IMR-90 (cell line): Measurements from ENCODE around the gene CEL. TPM values are rescaled to one million over a fixed set of nuclear protein-coding genes. Genes with fewer than 3 reads are reported as not detected.

Experiments used
- ATAC-seq: fragments of 200-7000 bp; cut with Tn5 transposase; 2 replicates; pipeline ENCODE4 v1.9.1; 2020; ENCODE audit warnings: low read depth, mild to moderate bottlenecking, moderate library complexity
- BruUV-seq: library from RNA; stranded (reverse); fragments of 400-500 nt; replicated peaks from 2 replicates; lab custom pipeline; 2021; lab: Mats Ljungman, UMichigan
- CTCF ChIA-PET: fragments of 300-600 bp; formaldehyde crosslinking; extraction: SDS; loops from one replicate; lab custom pipeline; 2021; ENCODE audit warnings: antibody characterized with exemption; lab: Yijun Ruan, JAX
- POLR2A ChIA-PET: fragments of 300-600 bp; sonication (Branson Sonifier 250); formaldehyde crosslinking; loops from one replicate; lab custom pipeline; 2022; ENCODE audit warnings: antibody characterized with exemption; ENCODE audit not compliant: unreplicated experiment; lab: Charles Lee
- DNase-seq: peaks from one replicate; pipeline ENCODE4 v3.0.0; 2013
- H2AFZ ChIP-seq: replicated peaks from 2 replicates; pipeline ENCODE3; 2013; ENCODE audit warnings: low read length, mild to moderate bottlenecking; ENCODE audit not compliant: poor library complexity
- H2AK5ac ChIP-seq: 2 replicates; pipeline ENCODE4 v1.6.1; 2013; ENCODE audit warnings: low read depth, low read length, inconsistent platforms
- H2AK9ac ChIP-seq: replicated peaks from 2 replicates; pipeline ENCODE3; 2013; ENCODE audit warnings: mild to moderate bottlenecking, low read depth, low read length, moderate library complexity; ENCODE audit not compliant: poor library complexity
- H2BK120ac ChIP-seq: 2 replicates; pipeline ENCODE4 v1.6.1; 2013; ENCODE audit warnings: low read depth, low read length, inconsistent platforms
- H2BK15ac ChIP-seq: 3 replicates; pipeline ENCODE4 v1.6.1; 2013; ENCODE audit warnings: low read depth, low read length, inconsistent platforms
- H2BK20ac ChIP-seq: 2 replicates; pipeline ENCODE4 v1.6.1; 2013; ENCODE audit warnings: low read depth, mild to moderate bottlenecking, inconsistent platforms, low read length, moderate library complexity
- H2BK5ac ChIP-seq: 2 replicates; pipeline ENCODE4 v1.6.1; 2013; ENCODE audit warnings: mild to moderate bottlenecking, low read depth, low read length, inconsistent platforms; ENCODE audit not compliant: poor library complexity, severe bottlenecking
- H3K14ac ChIP-seq: replicated peaks from 2 replicates; pipeline ENCODE4 v1.6.1; 2013; ENCODE audit warnings: low read depth, low read length, inconsistent platforms
- H3K18ac ChIP-seq: 2 replicates; pipeline ENCODE4 v1.6.1; 2013; ENCODE audit warnings: low read depth, low read length, control low read depth
- H3K23ac ChIP-seq: 2 replicates; pipeline ENCODE4 v1.6.1; 2013; ENCODE audit warnings: low read depth, low read length, inconsistent platforms
- H3K27ac ChIP-seq: 2 replicates; pipeline ENCODE4 v1.5.1; 2013; ENCODE audit warnings: mild to moderate bottlenecking, control low read depth, low read length; ENCODE audit not compliant: insufficient read depth
- H3K27me3 ChIP-seq: 2 replicates; pipeline ENCODE4 v1.6.1; 2013; ENCODE audit warnings: low read length; ENCODE audit not compliant: control insufficient read depth, insufficient read depth
- H3K36me3 ChIP-seq: 2 replicates; pipeline ENCODE4 v1.6.1; 2013; ENCODE audit warnings: low read length, mixed read lengths; ENCODE audit not compliant: control insufficient read depth, insufficient read depth
- H3K4ac ChIP-seq: 2 replicates; pipeline ENCODE4 v1.6.1; 2013; ENCODE audit warnings: low read depth, low read length, inconsistent platforms
- H3K4me1 ChIP-seq: 2 replicates; pipeline ENCODE4 v1.6.1; 2013; ENCODE audit warnings: low read length, mixed read lengths; ENCODE audit not compliant: control insufficient read depth, insufficient read depth
- H3K4me2 ChIP-seq: 2 replicates; pipeline ENCODE4 v1.6.1; 2013; ENCODE audit warnings: low read depth, mild to moderate bottlenecking, control low read depth, low read length, moderate library complexity
- H3K4me3 ChIP-seq: 2 replicates; pipeline ENCODE4 v1.5.1; 2013; ENCODE audit warnings: low read depth, mild to moderate bottlenecking, control low read depth, low read length, moderate library complexity; ENCODE audit not compliant: insufficient read depth
- H3K56ac ChIP-seq: 2 replicates; pipeline ENCODE4 v1.6.1; 2013; ENCODE audit warnings: low read length, inconsistent platforms; ENCODE audit not compliant: insufficient read depth; ENCODE audit errors: extremely low read depth
- H3K79me1 ChIP-seq, 2 experiments: 2 replicates each; pipeline ENCODE4 v1.6.1; 2013; ENCODE audit warnings: low read length in 2 of 2, inconsistent platforms in 1 of 2, low read depth in 1 of 2
- H3K9ac ChIP-seq: 2 replicates; pipeline ENCODE4 v1.6.1; 2013; ENCODE audit warnings: low read depth, low read length, control low read depth
- H3K9me1 ChIP-seq: 2 replicates; pipeline ENCODE4 v1.6.1; 2013; ENCODE audit warnings: low read length, inconsistent platforms; ENCODE audit not compliant: insufficient read depth
- H3K9me3 ChIP-seq: 2 replicates; pipeline ENCODE4 v1.6.1; 2013; ENCODE audit warnings: low read length; ENCODE audit not compliant: control insufficient read depth, insufficient read depth
- H4K20me1 ChIP-seq: 2 replicates; pipeline ENCODE4 v1.6.1; 2013; ENCODE audit warnings: low read length, inconsistent platforms; ENCODE audit not compliant: insufficient read depth
- H4K5ac ChIP-seq: 2 replicates; pipeline ENCODE4 v1.6.1; 2013; ENCODE audit warnings: mild to moderate bottlenecking, low read depth, low read length, control low read depth
- H4K8ac ChIP-seq, 2 experiments: 2 replicates each; pipeline ENCODE4 v1.6.1; 2013; ENCODE audit warnings: low read depth in 2 of 2, low read length in 2 of 2, control low read depth in 1 of 2, inconsistent platforms in 1 of 2
- H4K91ac ChIP-seq: 2 replicates; pipeline ENCODE4 v1.6.1; 2013; ENCODE audit warnings: low read depth, low read length, inconsistent platforms; ENCODE audit not compliant: insufficient read depth
- BHLHE40 ChIP-seq: fragments of 150-350 bp; IDR thresholded peaks from 2 replicates; pipeline ENCODE4 v1.6.1; 2016; ENCODE audit warnings: mild to moderate bottlenecking, low read depth, low read length
- CEBPB ChIP-seq: IDR thresholded peaks from 2 replicates; pipeline ENCODE4 v1.6.1; 2012; ENCODE audit warnings: low read depth, low read length, improper control_type of control experiment
- CHD1 ChIP-seq: IDR thresholded peaks from 2 replicates; pipeline ENCODE4 v1.6.1; 2012; ENCODE audit warnings: low read depth, low read length, improper control_type of control experiment
- CTCF ChIP-seq: conservative IDR thresholded peaks from 2 replicates; pipeline ENCODE4 v1.5.1; 2012; ENCODE audit warnings: mild to moderate bottlenecking, low read depth, low read length, improper control_type of control experiment
- ELK1 ChIP-seq: fragments of 150-350 bp; IDR thresholded peaks from 2 replicates; pipeline ENCODE4 v1.6.1; 2016; ENCODE audit warnings: low read depth, mild to moderate bottlenecking, low read length, moderate library complexity, borderline replicate concordance
- FOS ChIP-seq: fragments of 150-350 bp; IDR thresholded peaks from 2 replicates; pipeline ENCODE4 v1.6.1; 2016; ENCODE audit warnings: low read depth, low read length
- MAZ ChIP-seq: IDR thresholded peaks from 2 replicates; pipeline ENCODE4 v1.6.1; 2012; ENCODE audit warnings: low read depth, mild to moderate bottlenecking, low read length, improper control_type of control experiment, moderate library complexity, borderline replicate concordance
- MXI1 ChIP-seq: IDR thresholded peaks from 2 replicates; pipeline ENCODE4 v1.6.1; 2012; ENCODE audit warnings: low read depth, mild to moderate bottlenecking, low read length, moderate library complexity, borderline replicate concordance
- NFE2L2 ChIP-seq: fragments of 150-350 bp; IDR thresholded peaks from 2 replicates; pipeline ENCODE4 v1.6.1; 2016; ENCODE audit warnings: low read depth, mild to moderate bottlenecking, low read length
- POLR2A ChIP-seq: IDR thresholded peaks from 2 replicates; pipeline ENCODE4 v1.6.1; 2012; ENCODE audit warnings: mild to moderate bottlenecking, low read depth, low read length
- RAD21 ChIP-seq: IDR thresholded peaks from 2 replicates; pipeline ENCODE4 v1.6.1; 2012; ENCODE audit warnings: low read length, improper control_type of control experiment
- RCOR1 ChIP-seq: IDR thresholded peaks from 2 replicates; pipeline ENCODE4 v1.6.1; 2012; ENCODE audit warnings: mild to moderate bottlenecking, low read length, improper control_type of control experiment; ENCODE audit not compliant: insufficient replicate concordance
- SMC3 ChIP-seq: fragments of 150-350 bp; IDR thresholded peaks from 2 replicates; pipeline ENCODE4 v1.6.1; 2016; ENCODE audit warnings: low read depth, mild to moderate bottlenecking, antibody characterized with exemption, low read length, moderate library complexity
- USF2 ChIP-seq: fragments of 150-350 bp; IDR thresholded peaks from 2 replicates; pipeline ENCODE4 v1.6.1; 2017; ENCODE audit warnings: mild to moderate bottlenecking, antibody characterized with exemption, low read length, low read depth
- WGBS, 2 experiments: methylation state at CpG; one replicate each; pipeline versions ENCODE4 v1.1.5 to v1.1.7; 2013; ENCODE audit warnings: missing lambda C conversion rate in 2 of 2; ENCODE audit not compliant: insufficient read length in 1 of 2; ENCODE audit errors: extremely low coverage in 2 of 2; 5-methylcytosine and 5-hydroxymethylcytosine counted together
- dilution Hi-C: fragments of 300-500 bp; cut with HindIII; formaldehyde crosslinking; loops from one replicate; pipeline ENCODE4 v1.14.3; 2018; ENCODE audit warnings: low sequenced_read_pairs; ENCODE audit not compliant: unreplicated experiment
- in situ Hi-C: fragments of 300-500 bp; cut with MboI; formaldehyde crosslinking; loops from 3 replicates; pipeline ENCODE4 v1.14.3; 2019; ENCODE audit warnings: low sequenced_read_pairs, inconsistent platforms, mixed read lengths
- intact Hi-C: fragments of 100-400 bp; cut with micrococcal nuclease; formaldehyde crosslinking; loops from 2 replicates; pipeline ENCODE4 v1.10.0; 2022
- polyA plus RNA-seq, 3 experiments: library from polyadenylated mRNA; depleted of rRNA; stranded (reverse); fragments of >200 nt; gene quantifications; 2 replicates each; pipeline ENCODE4 v1.2.3, GENCODE V29; 2012; ENCODE audit warnings: low replicate concordance in 1 of 3
- total RNA-seq: library from RNA; depleted of rRNA; stranded (reverse); fragments of >200 nt; gene quantifications from 2 replicates; pipeline ENCODE4 v1.2.3, GENCODE V29; 2012

Gene CEL
- total and polyA plus RNA-seq, 2 of the 4 experiments (the other 2 are of a cell fraction), result under 0.01 to 0.75 TPM

GRCh38 chr9:133118568-133118967 lies 56.8 kb downstream of the CEL start:
- H4K20me1 ChIP-seq, result peaks cover 67% of the 10 kb centered on the region
- H3K9me3 ChIP-seq, result no peaks in the 10 kb centered on the region
- ATAC-seq (no peak), DNase-seq (no peak)
- peaks cover 30% of the 10 kb centered on the region for H3K4me1 ChIP-seq
- CTCF ChIA-PET, result interaction anchor here (0.5 to 1.6 kb wide), 3 partner anchors 17 to 330 kb away, joined by 3 to 5 read pairs (median 4); no protein-coding TSS in a partner anchor
- H3K4me3 ChIP-seq, result no peak overlapping the region
- no peak overlapping the region for H3K4ac ChIP-seq
- no peak overlapping the region; the same call in 1 of the 2 replicates for H2AK5ac ChIP-seq
- no TSS peak for BruUV-seq
- no peak overlapping the region for H3K9ac ChIP-seq
- H3K27me3 ChIP-seq, result no peaks in the 10 kb centered on the region
- no peak overlapping the region for H3K56ac ChIP-seq
- intact Hi-C loops, result no loop called here
- H2BK120ac ChIP-seq, result no peak overlapping the region
- no peak overlapping the region for H4K91ac ChIP-seq
- no peak overlapping the region for H2BK20ac ChIP-seq
- H3K14ac ChIP-seq, result no peak overlapping the region
- TF ChIP-seq CTCF, result no peak
- TF ChIP-seq BHLHE40, result no peak
- no peak for TF ChIP-seq MXI1
- no peak for TF ChIP-seq CHD1
- no peak for TF ChIP-seq USF2
- no peak for TF ChIP-seq CEBPB
- TF ChIP-seq FOS, result no peak
- TF ChIP-seq MAZ, result no peak
- no peak for TF ChIP-seq ELK1
- no peak for TF ChIP-seq NFE2L2
- no peak for TF ChIP-seq SMC3
- TF ChIP-seq POLR2A, result no peak
- TF ChIP-seq RAD21, result no peak
- TF ChIP-seq RCOR1, result no peak
- peaks cover 29 to 72% of the 10 kb centered on the region in 2 experiments for H3K79me1 ChIP-seq
- dilution Hi-C loops, result no loop called here
- in situ Hi-C loops, result no loop called here
- H3K23ac ChIP-seq, result no peak overlapping the region; the same call in 1 of the 2 replicates
- no peak overlapping the region for H4K5ac ChIP-seq
- H2BK5ac ChIP-seq, result no peak overlapping the region
- H4K8ac ChIP-seq, result no peak overlapping the region
- no peak overlapping the region for H3K18ac ChIP-seq
- H2BK15ac ChIP-seq, result no peak overlapping the region
- peak overlapping the region; percentile 9 for H2AK9ac ChIP-seq
- no peak overlapping the region for H3K4me2 ChIP-seq
- H3K27ac ChIP-seq, result no peak overlapping the region
- H3K36me3 ChIP-seq, result no peaks in the 10 kb centered on the region
- H2AFZ ChIP-seq, result no peak overlapping the region
- peaks cover 34% of the 10 kb centered on the region for H3K9me1 ChIP-seq
- 88% methylated on average over 1 of the region's 3 CpGs; no CpG with 5 or more reads in 1 of the 2 experiments for WGBS, 2 experiments
- POLR2A ChIA-PET, result no interaction called here
